ENCODE measurements around the gene ZC3H18. TPM values are rescaled to one million over a fixed set of nuclear protein-coding genes. Genes with fewer than 3 reads are reported as not detected.
A peak's percentile ranks its signal among the peaks of the same experiment; 100 is the strongest.

The ZC3H18 gene
- total and polyA plus RNA-seq, 7 donors: 9.6 to 37.7 (median 16.1) TPM

DNA sequence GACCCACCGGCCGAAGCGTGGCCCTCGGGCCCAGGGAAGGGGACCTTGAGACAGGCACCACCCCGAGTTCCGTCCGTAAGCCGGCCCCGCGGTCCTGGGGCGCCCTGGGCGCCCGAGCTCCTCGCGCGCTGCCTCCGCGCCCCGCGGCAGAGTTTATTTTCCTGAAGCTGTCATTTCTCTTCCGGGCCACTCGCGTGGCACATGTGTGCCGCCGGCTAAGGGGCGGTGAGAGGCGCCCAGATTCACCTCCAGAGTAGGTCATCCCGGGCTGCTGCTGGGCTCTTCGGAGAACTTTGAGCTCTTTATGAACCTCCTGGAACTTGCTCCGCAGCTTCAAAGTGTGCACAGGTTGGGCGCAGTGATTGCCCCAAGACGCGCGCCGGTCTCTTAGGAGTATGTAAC lies 489 bp downstream of the ZC3H18 start:
- no peaks in the 10 kb centered on the region for H3K27me3 ChIP-seq
- peak overlapping the region; percentile 83 to 90 (median 86) for H3K27ac ChIP-seq
- no peaks in the 10 kb centered on the region for H3K9me3 ChIP-seq
- peaks cover 0 to 29% (median 19%) of the 10 kb centered on the region in 4 donors for H3K4me1 ChIP-seq
- DNase-seq: no peak
- intact Hi-C loops (cut with DNase I): loop anchor here (1.0 to 10.0 kb wide), 4 partner anchors 36 to 806 kb away; partner anchors contain the start of genes KLHDC4, MVD and ZNF778
- TF ChIP-seq POLR2AphosphoS5 (IDR thresholded peaks at IDR 0.05) (no peak), POLR2A (IDR thresholded peaks at IDR 0.05) (no peak), EP300 (IDR thresholded peaks at IDR 0.05) (no peak)
- TF ChIP-seq, protein P1, sequence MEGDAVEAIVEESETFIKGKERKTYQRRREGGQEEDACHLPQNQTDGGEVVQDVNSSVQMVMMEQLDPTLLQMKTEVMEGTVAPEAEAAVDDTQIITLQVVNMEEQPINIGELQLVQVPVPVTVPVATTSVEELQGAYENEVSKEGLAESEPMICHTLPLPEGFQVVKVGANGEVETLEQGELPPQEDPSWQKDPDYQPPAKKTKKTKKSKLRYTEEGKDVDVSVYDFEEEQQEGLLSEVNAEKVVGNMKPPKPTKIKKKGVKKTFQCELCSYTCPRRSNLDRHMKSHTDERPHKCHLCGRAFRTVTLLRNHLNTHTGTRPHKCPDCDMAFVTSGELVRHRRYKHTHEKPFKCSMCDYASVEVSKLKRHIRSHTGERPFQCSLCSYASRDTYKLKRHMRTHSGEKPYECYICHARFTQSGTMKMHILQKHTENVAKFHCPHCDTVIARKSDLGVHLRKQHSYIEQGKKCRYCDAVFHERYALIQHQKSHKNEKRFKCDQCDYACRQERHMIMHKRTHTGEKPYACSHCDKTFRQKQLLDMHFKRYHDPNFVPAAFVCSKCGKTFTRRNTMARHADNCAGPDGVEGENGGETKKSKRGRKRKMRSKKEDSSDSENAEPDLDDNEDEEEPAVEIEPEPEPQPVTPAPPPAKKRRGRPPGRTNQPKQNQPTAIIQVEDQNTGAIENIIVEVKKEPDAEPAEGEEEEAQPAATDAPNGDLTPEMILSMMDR (IDR thresholded peaks at IDR 0.05): no peak
- H3K36me3 ChIP-seq: no peaks in the 10 kb centered on the region
- peak overlapping the region; percentile 71 to 93 (median 78) for H3K4me3 ChIP-seq
- WGBS, 2 donors: 1% methylated on average over 35 of the region's 35 CpGs

DNA sequence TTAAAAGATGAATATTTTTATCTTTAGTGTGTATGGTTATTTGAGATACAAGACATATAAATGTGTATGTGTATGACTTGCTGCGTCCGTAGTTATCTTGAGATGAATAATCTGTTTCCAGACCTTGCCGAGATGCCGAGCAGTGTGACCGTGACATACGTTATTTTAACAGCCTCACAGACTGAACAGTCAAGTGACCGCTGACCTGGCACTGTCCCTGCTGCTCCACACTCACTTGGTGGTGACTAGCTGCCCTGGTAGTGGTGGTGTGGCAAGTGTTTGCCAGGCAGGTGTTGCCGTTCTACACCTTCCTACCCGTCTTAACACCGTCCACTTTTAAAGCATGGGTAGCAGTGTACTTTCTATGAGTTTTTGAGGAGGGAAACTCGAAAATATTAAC lies 5.0 kb downstream of the ZC3H18 start:
- Histone ChIP-seq H3K4me3 (no peak overlapping the region), H3K27ac (no peak overlapping the region), H3K4me1 (peaks cover 0 to 18% (median 15%) of the 10 kb centered on the region in 4 donors), H3K36me3 (peaks cover 7 to 37% (median 16%) of the 10 kb centered on the region in 4 donors), H3K9me3 (no peaks in the 10 kb centered on the region), H3K27me3 (no peaks in the 10 kb centered on the region)
- no peak for DNase-seq
- 96% methylated on average over 11 of the region's 11 CpGs for WGBS, 2 donors
- intact Hi-C loops (cut with DNase I): loop anchor here (10.0 kb wide), 1 partner anchor 810 kb away; the partner anchor contains the start of gene KLHDC4
- no peak for TF ChIP-seq EP300 (IDR thresholded peaks at IDR 0.05)
- TF ChIP-seq, protein P1 (IDR thresholded peaks at IDR 0.05): no peak
- TF ChIP-seq POLR2A (IDR thresholded peaks at IDR 0.05): no peak
- no peak for TF ChIP-seq POLR2AphosphoS5 (IDR thresholded peaks at IDR 0.05)

DNA sequence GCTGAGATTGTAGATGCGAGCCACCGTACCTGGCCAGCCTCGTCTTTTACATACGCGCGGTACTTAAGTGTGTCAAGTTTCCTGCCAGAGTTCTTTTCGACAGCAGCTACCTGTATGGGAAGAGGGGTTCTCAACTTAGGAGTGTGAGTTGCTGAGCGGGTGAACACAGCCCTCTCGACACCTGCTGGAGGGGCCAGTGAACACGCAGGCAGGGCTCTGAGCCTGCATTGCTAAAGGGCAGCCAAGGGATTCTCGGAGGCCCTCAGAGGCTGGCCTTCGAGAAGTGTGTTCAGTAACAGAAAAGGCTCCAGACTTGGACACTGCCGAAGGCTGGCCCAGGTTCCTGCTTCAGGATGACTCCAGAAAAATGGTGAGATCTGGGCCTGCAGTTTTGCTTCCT lies 6.1 kb downstream of the ZC3H18 start:
- intact Hi-C loops (cut with DNase I): loop anchor here (10.0 kb wide), 1 partner anchor 812 kb away; the partner anchor contains the start of gene KLHDC4
- peaks cover 0 to 11% (median 10%) of the 10 kb centered on the region in 4 donors for H3K4me1 ChIP-seq
- no peak overlapping the region for H3K27ac ChIP-seq
- H3K9me3 ChIP-seq: no peaks in the 10 kb centered on the region
- peaks cover 7 to 47% (median 19%) of the 10 kb centered on the region in 4 donors for H3K36me3 ChIP-seq
- WGBS, 2 donors: 95 to 97% methylated on average over 13 of the region's 13 CpGs
- DNase-seq: no peak
- no peak overlapping the region for H3K4me3 ChIP-seq
- TF ChIP-seq POLR2AphosphoS5 (IDR thresholded peaks at IDR 0.05): no peak
- TF ChIP-seq, protein P1 (IDR thresholded peaks at IDR 0.05): no peak
- TF ChIP-seq POLR2A (IDR thresholded peaks at IDR 0.05): no peak
- H3K27me3 ChIP-seq: no peaks in the 10 kb centered on the region

DNA sequence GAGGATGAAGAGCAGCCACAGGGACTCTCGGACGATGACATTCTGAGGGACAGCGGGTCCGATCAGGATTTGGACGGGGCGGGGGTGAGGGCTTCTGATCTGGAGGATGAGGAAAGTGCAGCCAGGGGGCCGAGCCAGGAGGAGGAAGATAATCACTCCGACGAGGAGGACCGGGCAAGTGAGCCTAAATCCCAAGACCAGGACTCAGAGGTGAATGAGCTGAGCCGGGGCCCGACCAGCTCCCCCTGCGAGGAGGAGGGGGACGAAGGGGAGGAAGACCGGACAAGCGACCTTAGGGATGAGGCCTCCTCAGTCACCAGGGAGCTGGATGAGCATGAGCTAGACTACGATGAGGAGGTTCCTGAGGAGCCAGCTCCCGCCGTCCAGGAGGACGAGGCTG lies 7.0 kb downstream of the ZC3H18 start:
- intact Hi-C loops (cut with DNase I): loop anchor here (10.0 kb wide), 1 partner anchor 812 kb away; the partner anchor contains the start of gene KLHDC4
- Histone ChIP-seq H3K27me3 (no peaks in the 10 kb centered on the region), H3K27ac (no peak overlapping the region), H3K4me1 (peaks cover 0 to 2% (median 2%) of the 10 kb centered on the region in 4 donors), H3K9me3 (no peaks in the 10 kb centered on the region), H3K4me3 (no peak overlapping the region), H3K36me3 (peaks cover 7 to 52% (median 21%) of the 10 kb centered on the region in 4 donors)
- TF ChIP-seq, protein P1 (IDR thresholded peaks at IDR 0.05): no peak
- TF ChIP-seq EP300 (IDR thresholded peaks at IDR 0.05): no peak
- no peak for TF ChIP-seq POLR2AphosphoS5 (IDR thresholded peaks at IDR 0.05)
- TF ChIP-seq POLR2A (IDR thresholded peaks at IDR 0.05): no peak
- 96% methylated on average over 20 of the region's 20 CpGs for WGBS, 2 donors
- no peak for DNase-seq
